ENCODE data around the gene TPD52L2. TPM values are rescaled to one million over a fixed set of nuclear protein-coding genes. Genes with fewer than 3 reads are reported as not detected.
"Not testable (repeated sequence)": the region's sequence is repeated elsewhere in the genome, so short reads cannot be mapped to it uniquely, and the experiment has no call there.

The TPD52L2 gene
- total and polyA plus RNA-seq, 2 donors, result 37.9 to 73.2 TPM

DNA sequence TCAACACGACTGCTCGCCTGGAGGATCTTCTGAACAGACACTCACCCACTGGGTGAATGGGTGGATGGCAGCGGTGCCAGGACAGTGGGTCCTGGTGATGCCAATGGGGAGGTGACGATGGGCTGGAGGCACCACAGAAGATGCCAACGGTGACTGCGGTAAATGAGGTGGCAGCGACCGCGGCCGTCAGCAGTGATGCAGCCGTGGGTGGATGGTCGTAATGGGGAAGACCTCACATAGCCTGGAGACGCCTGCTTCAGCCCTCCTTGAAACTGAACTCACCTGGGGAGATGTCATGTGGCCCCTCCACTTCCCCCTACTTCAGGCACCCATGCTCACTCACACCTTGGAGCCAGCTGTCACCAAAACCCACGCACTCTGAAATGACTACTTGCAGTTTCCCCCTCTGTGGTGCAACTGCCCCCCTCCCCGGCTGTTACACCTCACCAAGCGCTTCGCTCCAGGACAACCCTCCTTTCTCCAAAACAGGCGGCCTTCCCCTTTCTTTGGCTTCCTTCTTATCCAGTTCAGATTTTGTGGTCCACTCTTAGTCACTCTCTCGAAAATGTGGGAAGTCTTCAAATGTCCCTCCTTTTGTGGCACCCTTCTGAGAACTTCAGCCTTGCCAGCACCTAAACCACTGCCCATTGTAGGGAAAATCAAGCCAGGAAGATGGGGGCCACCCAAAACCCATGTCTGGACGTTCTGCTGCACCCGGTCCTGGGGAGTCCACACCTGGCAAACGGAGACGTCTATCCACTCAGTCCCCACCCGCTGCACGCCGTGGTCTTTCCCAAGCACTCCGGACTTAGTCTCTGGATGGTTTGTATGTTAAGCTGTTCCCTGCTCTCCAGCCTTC, 14.2 kb upstream of the TPD52L2 start:
- WGBS, result 71% methylated on average over 27 of the region's 27 CpGs
- H3K4me3 ChIP-seq (ENCODE audit: low read length in 2 of 2), result no peak overlapping the region
- no peak overlapping the region for H3K27ac ChIP-seq (ENCODE audit: low read depth in 1 of 2, low read length in 1 of 2)
- no peak for DNase-seq (ENCODE audit: low read depth in 6 of 9, low spot score in 9 of 9)
- no peaks in the 10 kb centered on the region for H3K9me3 ChIP-seq (ENCODE audit: control insufficient read depth in 2 of 2, insufficient read depth in 1 of 2, low read length in 1 of 2)
- peaks cover 0 to 30% of the 10 kb centered on the region in 2 donors for H3K4me1 ChIP-seq (ENCODE audit: control insufficient read depth in 2 of 2, insufficient read depth in 2 of 2, low read length in 2 of 2)
- H3K27me3 ChIP-seq (ENCODE audit: control insufficient read depth in 2 of 2, insufficient read depth in 1 of 2, low read length in 1 of 2), result peaks cover 15 to 68% of the 10 kb centered on the region in 2 donors
- no peaks in the 10 kb centered on the region for H3K36me3 ChIP-seq (ENCODE audit: control insufficient read depth in 2 of 2, insufficient read depth in 2 of 2, low read length in 1 of 2)

DNA sequence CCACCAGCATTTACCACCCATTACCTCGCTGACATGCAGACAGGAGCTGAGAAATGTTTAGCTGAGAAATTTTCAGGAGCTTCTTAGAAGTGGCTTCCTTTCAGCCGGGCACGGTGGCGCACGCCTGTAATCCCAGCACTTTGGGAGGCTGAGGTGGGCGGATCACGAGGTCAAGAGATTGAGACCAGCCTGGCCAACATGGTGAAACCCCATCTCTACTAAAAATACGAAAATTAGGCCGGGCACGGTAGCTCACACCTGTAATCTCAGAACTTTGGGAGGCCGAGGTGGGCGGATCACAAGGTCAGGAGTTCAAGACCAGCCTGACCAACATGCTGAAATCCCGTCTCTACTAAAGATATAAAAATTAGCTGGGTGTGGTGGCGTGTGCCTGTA, 13.5 kb upstream of the TPD52L2 start:
- Histone ChIP-seq H3K27me3 (ENCODE audit: control insufficient read depth in 2 of 2, insufficient read depth in 1 of 2, low read length in 1 of 2) (peaks cover 10 to 68% of the 10 kb centered on the region in 2 donors), H3K4me1 (ENCODE audit: control insufficient read depth in 2 of 2, insufficient read depth in 2 of 2, low read length in 2 of 2) (peaks cover 0 to 23% of the 10 kb centered on the region in 2 donors)
- not testable (repeated sequence) for H3K27ac ChIP-seq (ENCODE audit: low read depth in 1 of 2, low read length in 1 of 2); H3K36me3 ChIP-seq (ENCODE audit: control insufficient read depth in 2 of 2, insufficient read depth in 2 of 2, low read length in 1 of 2); H3K9me3 ChIP-seq (ENCODE audit: control insufficient read depth in 2 of 2, insufficient read depth in 1 of 2, low read length in 1 of 2); DNase-seq (ENCODE audit: low read depth in 6 of 9, low spot score in 9 of 9); H3K4me3 ChIP-seq (ENCODE audit: low read length in 2 of 2)
- 97% methylated on average over 14 of the region's 14 CpGs for WGBS

- Histone ChIP-seq H3K4me1 (ENCODE audit: control insufficient read depth in 2 of 2, insufficient read depth in 2 of 2, low read length in 2 of 2) (peaks cover 7 to 25% of the 10 kb centered on the region in 2 donors), H3K27ac (ENCODE audit: low read depth in 1 of 2, low read length in 1 of 2) (peak overlapping the region in 1 of 2 donors; percentile 11), H3K27me3 (ENCODE audit: control insufficient read depth in 2 of 2, insufficient read depth in 1 of 2, low read length in 1 of 2) (peaks cover 3 to 61% of the 10 kb centered on the region in 2 donors)
- WGBS, result 72% methylated on average over 4 of the region's 4 CpGs
- H3K4me3 ChIP-seq (ENCODE audit: low read length in 2 of 2); H3K9me3 ChIP-seq (ENCODE audit: control insufficient read depth in 2 of 2, insufficient read depth in 1 of 2, low read length in 1 of 2); H3K36me3 ChIP-seq (ENCODE audit: control insufficient read depth in 2 of 2, insufficient read depth in 2 of 2, low read length in 1 of 2); DNase-seq (ENCODE audit: low read depth in 6 of 9, low spot score in 9 of 9): not testable (repeated sequence)
These were observed 11.4 kb upstream of the TPD52L2 start for GRCh38 chr20:63853733-63854068.

DNA sequence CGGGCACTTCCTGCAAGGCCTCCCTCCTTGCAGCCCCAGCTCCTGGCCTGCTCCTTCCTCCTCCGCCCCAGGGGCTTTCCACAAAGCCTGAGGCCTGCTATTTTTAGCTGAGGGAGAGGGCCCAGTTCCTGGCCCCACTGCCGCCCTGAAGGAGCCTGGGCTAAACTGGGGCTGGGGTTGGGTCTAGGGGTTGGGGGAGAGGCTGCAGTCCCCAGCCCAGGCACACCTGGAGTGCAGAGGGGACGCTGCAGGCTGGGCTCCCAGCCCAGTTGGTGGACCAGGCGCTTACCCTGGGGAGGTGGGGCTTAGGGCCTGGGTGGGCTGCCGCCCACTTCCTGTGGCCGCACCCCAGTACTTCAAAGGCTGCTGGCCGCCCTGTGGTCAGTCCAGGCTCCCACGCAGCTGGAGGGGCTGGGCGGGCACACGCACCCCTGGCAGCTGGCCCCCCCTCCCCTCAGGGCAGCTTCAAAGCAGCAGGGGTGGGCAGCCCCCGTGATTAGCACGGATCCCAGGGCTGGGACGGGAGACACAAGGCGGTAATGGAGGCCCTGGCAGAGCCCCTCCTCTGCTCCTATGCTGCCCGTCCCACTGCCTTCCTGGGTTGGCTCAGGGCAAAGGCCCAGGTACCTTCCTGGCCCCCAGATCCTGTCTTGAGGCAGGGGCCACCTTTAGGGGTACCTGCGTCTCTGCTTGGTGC, 10.9 kb upstream of the TPD52L2 start:
- Histone ChIP-seq H3K4me1 (ENCODE audit: control insufficient read depth in 2 of 2, insufficient read depth in 2 of 2, low read length in 2 of 2) (peaks cover 7 to 30% of the 10 kb centered on the region in 2 donors), H3K27ac (ENCODE audit: low read depth in 1 of 2, low read length in 1 of 2) (peak overlapping the region; percentile 42 to 62), H3K36me3 (ENCODE audit: control insufficient read depth in 2 of 2, insufficient read depth in 2 of 2, low read length in 1 of 2) (no peaks in the 10 kb centered on the region), H3K4me3 (ENCODE audit: low read length in 2 of 2) (no peak overlapping the region), H3K27me3 (ENCODE audit: control insufficient read depth in 2 of 2, insufficient read depth in 1 of 2, low read length in 1 of 2) (peaks cover 3 to 62% of the 10 kb centered on the region in 2 donors), H3K9me3 (ENCODE audit: control insufficient read depth in 2 of 2, insufficient read depth in 1 of 2, low read length in 1 of 2) (peaks cover 0 to 3% of the 10 kb centered on the region in 2 donors)
- peak in 1 of 9 donors; percentile 18 for DNase-seq (ENCODE audit: low read depth in 6 of 9, low spot score in 9 of 9)
- WGBS, result 23% methylated on average over 17 of the region's 17 CpGs

DNA sequence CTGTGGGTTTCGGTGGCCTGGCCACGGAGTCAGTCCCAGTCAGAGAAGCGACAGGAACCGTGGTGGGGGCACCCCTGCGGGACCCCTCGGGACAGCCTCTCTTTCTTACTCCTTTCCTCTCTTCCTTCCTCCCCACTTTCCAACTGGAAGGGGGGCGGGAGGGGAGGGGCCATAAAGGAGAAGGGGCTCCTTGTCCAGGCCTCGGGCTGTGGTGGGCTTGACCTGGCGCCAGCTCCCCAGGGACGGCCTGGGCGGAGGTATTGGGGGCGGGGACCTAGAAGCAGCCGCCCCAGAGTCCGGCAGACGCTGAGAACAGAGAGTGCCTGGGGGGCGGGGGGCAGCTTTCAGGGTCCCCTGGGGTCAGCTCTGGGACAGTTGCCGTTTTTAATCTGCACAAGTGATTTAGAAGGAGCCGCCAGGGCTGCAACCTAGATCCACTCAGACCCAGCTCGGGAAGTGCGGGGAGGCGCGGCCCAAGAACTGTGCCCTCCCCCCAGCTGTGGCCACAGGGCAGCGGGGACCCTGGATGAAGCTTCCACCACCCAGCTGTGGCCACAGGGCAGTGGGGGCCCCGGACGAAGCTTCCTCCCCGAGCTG, 10.2 kb upstream of the TPD52L2 start:
- WGBS, result 50% methylated on average over 26 of the region's 26 CpGs
- H3K4me3 ChIP-seq (ENCODE audit: low read length in 2 of 2), result no peak overlapping the region
- peaks cover 3 to 62% of the 10 kb centered on the region in 2 donors for H3K27me3 ChIP-seq (ENCODE audit: control insufficient read depth in 2 of 2, insufficient read depth in 1 of 2, low read length in 1 of 2)
- DNase-seq (ENCODE audit: low read depth in 6 of 9, low spot score in 9 of 9), result no peak
- peaks cover 0 to 3% of the 10 kb centered on the region in 2 donors for H3K9me3 ChIP-seq (ENCODE audit: control insufficient read depth in 2 of 2, insufficient read depth in 1 of 2, low read length in 1 of 2)
- H3K36me3 ChIP-seq (ENCODE audit: control insufficient read depth in 2 of 2, insufficient read depth in 2 of 2, low read length in 1 of 2), result no peaks in the 10 kb centered on the region
- H3K27ac ChIP-seq (ENCODE audit: low read depth in 1 of 2, low read length in 1 of 2), result no peak overlapping the region
- H3K4me1 ChIP-seq (ENCODE audit: control insufficient read depth in 2 of 2, insufficient read depth in 2 of 2, low read length in 2 of 2), result peaks cover 7 to 33% of the 10 kb centered on the region in 2 donors

- Histone ChIP-seq H3K4me1 (ENCODE audit: control insufficient read depth in 2 of 2, insufficient read depth in 2 of 2, low read length in 2 of 2) (peaks cover 7 to 33% of the 10 kb centered on the region in 2 donors), H3K9me3 (ENCODE audit: control insufficient read depth in 2 of 2, insufficient read depth in 1 of 2, low read length in 1 of 2) (peaks cover 0 to 3% of the 10 kb centered on the region in 2 donors), H3K27ac (ENCODE audit: low read depth in 1 of 2, low read length in 1 of 2) (no peak overlapping the region), H3K27me3 (ENCODE audit: control insufficient read depth in 2 of 2, insufficient read depth in 1 of 2, low read length in 1 of 2) (peaks cover 3 to 61% of the 10 kb centered on the region in 2 donors), H3K4me3 (ENCODE audit: low read length in 2 of 2) (no peak overlapping the region), H3K36me3 (ENCODE audit: control insufficient read depth in 2 of 2, insufficient read depth in 2 of 2, low read length in 1 of 2) (no peaks in the 10 kb centered on the region)
- DNase-seq (ENCODE audit: low read depth in 6 of 9, low spot score in 9 of 9), result no peak
- 92% methylated on average over 36 of the region's 36 CpGs for WGBS
These were observed 9.5 kb upstream of the TPD52L2 start for GRCh38 chr20:63855363-63856097.

DNA sequence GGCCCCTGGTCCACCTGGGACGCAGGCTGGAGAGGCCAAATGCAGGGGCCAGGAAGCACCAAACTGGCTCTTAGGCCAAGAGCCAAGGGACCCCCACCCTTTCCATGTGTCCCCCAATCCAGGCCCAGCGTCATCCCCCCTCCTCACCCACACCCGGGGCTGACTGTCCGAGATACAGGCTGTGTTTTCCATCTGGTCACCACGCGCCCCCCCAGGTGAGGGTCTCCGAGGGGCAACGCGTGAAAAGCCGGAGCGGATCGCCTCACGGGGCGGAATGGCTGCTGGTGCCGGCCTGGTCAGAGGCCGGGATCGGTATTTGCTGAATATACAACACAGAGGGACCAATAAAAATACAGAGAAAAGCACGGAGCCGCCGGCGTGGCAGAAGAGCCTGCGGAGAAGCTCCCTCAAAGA, 9.0 kb upstream of the TPD52L2 start:
- Histone ChIP-seq H3K36me3 (ENCODE audit: control insufficient read depth in 2 of 2, insufficient read depth in 2 of 2, low read length in 1 of 2) (no peaks in the 10 kb centered on the region), H3K9me3 (ENCODE audit: control insufficient read depth in 2 of 2, insufficient read depth in 1 of 2, low read length in 1 of 2) (peaks cover 0 to 3% of the 10 kb centered on the region in 2 donors), H3K27ac (ENCODE audit: low read depth in 1 of 2, low read length in 1 of 2) (no peak overlapping the region)

GRCh38 chr20:63857764-63858392, 7.2 kb upstream of the TPD52L2 start:
- peak overlapping the region in 1 of 2 donors; percentile 31 for H3K27ac ChIP-seq (ENCODE audit: low read depth in 1 of 2, low read length in 1 of 2)
- no peak for DNase-seq (ENCODE audit: low read depth in 6 of 9, low spot score in 9 of 9)
- H3K36me3 ChIP-seq (ENCODE audit: control insufficient read depth in 2 of 2, insufficient read depth in 2 of 2, low read length in 1 of 2), result peaks cover 5 to 17% of the 10 kb centered on the region in 2 donors
- H3K9me3 ChIP-seq (ENCODE audit: control insufficient read depth in 2 of 2, insufficient read depth in 1 of 2, low read length in 1 of 2), result peaks cover 1 to 3% of the 10 kb centered on the region in 2 donors
- 59% methylated on average over 14 of the region's 14 CpGs for WGBS
- peak overlapping the region in 1 of 2 donors; percentile 20 for H3K4me3 ChIP-seq (ENCODE audit: low read length in 2 of 2)
- H3K4me1 ChIP-seq (ENCODE audit: control insufficient read depth in 2 of 2, insufficient read depth in 2 of 2, low read length in 2 of 2), result peaks cover 7 to 33% of the 10 kb centered on the region in 2 donors
- peaks cover 3 to 49% of the 10 kb centered on the region in 2 donors for H3K27me3 ChIP-seq (ENCODE audit: control insufficient read depth in 2 of 2, insufficient read depth in 1 of 2, low read length in 1 of 2)

More for the DNA sequence above, 9.0 kb upstream of the TPD52L2 start:
- Histone ChIP-seq H3K27me3 (ENCODE audit: control insufficient read depth in 2 of 2, insufficient read depth in 1 of 2, low read length in 1 of 2) (peaks cover 3 to 56% of the 10 kb centered on the region in 2 donors), H3K4me3 (ENCODE audit: low read length in 2 of 2) (no peak overlapping the region), H3K4me1 (ENCODE audit: control insufficient read depth in 2 of 2, insufficient read depth in 2 of 2, low read length in 2 of 2) (peaks cover 7 to 33% of the 10 kb centered on the region in 2 donors)
- DNase-seq (ENCODE audit: low read depth in 6 of 9, low spot score in 9 of 9), result no peak
- WGBS, result 94% methylated on average over 22 of the region's 22 CpGs

Data from thymus (tissue), 11 donors.